ENCODE results near the gene GJB3.

GJB3 gene

DNA sequence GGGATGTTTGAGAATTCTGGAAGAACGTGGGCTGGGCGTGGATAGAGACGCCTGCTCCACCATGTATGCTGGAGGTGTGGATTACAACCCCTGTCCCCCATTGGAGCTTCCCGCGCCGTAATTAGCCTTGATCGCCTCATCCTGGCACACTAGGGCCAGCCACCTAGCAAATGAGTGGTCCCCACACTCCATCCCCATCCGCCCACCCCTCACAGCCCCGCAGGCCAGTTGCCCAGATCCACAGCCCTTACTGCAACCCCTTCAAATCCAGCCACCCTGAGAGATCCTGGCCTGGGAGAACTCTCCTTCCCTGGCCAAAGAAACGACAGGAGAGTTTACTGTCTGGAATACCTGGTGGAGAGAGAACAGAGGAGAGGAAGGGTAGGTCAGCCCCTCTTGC is 11.4 kb downstream of the GJB3 start:
- TF ChIP-seq, protein P1, sequence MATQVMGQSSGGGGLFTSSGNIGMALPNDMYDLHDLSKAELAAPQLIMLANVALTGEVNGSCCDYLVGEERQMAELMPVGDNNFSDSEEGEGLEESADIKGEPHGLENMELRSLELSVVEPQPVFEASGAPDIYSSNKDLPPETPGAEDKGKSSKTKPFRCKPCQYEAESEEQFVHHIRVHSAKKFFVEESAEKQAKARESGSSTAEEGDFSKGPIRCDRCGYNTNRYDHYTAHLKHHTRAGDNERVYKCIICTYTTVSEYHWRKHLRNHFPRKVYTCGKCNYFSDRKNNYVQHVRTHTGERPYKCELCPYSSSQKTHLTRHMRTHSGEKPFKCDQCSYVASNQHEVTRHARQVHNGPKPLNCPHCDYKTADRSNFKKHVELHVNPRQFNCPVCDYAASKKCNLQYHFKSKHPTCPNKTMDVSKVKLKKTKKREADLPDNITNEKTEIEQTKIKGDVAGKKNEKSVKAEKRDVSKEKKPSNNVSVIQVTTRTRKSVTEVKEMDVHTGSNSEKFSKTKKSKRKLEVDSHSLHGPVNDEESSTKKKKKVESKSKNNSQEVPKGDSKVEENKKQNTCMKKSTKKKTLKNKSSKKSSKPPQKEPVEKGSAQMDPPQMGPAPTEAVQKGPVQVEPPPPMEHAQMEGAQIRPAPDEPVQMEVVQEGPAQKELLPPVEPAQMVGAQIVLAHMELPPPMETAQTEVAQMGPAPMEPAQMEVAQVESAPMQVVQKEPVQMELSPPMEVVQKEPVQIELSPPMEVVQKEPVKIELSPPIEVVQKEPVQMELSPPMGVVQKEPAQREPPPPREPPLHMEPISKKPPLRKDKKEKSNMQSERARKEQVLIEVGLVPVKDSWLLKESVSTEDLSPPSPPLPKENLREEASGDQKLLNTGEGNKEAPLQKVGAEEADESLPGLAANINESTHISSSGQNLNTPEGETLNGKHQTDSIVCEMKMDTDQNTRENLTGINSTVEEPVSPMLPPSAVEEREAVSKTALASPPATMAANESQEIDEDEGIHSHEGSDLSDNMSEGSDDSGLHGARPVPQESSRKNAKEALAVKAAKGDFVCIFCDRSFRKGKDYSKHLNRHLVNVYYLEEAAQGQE (IDR thresholded peaks at IDR 0.05; ENCODE audit: insufficient replicate concordance, low read depth): no peak
- TF ChIP-seq SPI1 (IDR thresholded peaks at IDR 0.05; ENCODE audit: borderline replicate concordance, low read depth) (no peak), GABPA (IDR thresholded peaks at IDR 0.05; ENCODE audit: low read depth) (no peak), POLR2AphosphoS5 (IDR thresholded peaks at IDR 0.05; ENCODE audit: low read depth) (no peak)
- TF ChIP-seq, protein P2, sequence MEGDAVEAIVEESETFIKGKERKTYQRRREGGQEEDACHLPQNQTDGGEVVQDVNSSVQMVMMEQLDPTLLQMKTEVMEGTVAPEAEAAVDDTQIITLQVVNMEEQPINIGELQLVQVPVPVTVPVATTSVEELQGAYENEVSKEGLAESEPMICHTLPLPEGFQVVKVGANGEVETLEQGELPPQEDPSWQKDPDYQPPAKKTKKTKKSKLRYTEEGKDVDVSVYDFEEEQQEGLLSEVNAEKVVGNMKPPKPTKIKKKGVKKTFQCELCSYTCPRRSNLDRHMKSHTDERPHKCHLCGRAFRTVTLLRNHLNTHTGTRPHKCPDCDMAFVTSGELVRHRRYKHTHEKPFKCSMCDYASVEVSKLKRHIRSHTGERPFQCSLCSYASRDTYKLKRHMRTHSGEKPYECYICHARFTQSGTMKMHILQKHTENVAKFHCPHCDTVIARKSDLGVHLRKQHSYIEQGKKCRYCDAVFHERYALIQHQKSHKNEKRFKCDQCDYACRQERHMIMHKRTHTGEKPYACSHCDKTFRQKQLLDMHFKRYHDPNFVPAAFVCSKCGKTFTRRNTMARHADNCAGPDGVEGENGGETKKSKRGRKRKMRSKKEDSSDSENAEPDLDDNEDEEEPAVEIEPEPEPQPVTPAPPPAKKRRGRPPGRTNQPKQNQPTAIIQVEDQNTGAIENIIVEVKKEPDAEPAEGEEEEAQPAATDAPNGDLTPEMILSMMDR (IDR thresholded peaks at IDR 0.05; ENCODE audit: insufficient read depth, low read length): no peak
- DNase-seq (ENCODE audit: low read depth in 1 of 2, low spot score in 1 of 2): no peak
- Histone ChIP-seq H3K4me3 (replicated peaks; ENCODE audit: insufficient read depth, low read length) (no peak overlapping the region), H3K27ac (replicated peaks) (no peak overlapping the region), H3K27me3 (ENCODE audit: insufficient read depth, poor library complexity, severe bottlenecking) (peaks cover 15% of the 10 kb centered on the region)

DNA sequence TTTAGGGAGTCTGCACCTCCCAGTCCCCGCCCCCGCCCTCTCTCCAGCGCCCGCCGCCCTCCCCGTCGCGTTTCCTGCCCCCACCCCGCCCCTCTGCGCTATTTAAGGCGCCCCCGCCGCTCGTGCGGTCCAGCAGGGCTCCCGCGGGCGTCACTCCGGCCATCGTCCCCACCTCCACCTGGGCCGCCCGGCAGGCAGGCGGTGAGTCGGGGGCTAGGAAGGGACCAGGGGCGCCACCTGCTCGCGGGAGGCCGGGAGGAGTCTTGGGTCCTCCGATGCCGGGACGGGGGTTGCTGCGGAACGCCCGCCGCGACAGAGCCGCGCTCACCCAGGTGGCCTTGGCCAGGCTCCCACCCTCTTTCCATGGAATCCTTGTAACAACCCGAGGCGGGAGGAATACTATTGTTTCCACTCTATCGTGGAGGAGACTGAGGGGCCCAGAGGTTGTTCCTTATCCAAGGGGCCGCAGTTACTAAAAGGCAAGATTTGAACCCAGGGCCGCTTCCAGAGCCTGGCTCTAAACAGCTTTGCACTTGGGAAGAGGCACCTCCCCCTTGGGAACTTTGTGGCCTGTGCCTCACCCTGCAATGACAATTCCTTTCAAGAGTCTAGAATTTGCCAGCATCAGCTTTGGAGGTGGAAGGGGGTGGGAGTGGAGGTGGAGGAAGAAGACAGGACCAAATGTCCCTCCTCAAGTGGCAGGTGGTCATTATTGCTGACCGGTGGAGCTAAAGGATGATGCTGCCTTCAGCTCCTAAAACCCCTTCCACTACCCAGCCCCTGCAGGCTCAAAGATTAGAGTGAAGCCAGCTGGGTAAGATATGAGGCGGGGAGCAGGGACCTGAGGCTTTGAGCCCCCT is 12.1 kb downstream of the GJB3 start, which contains the start of gene GJA4:
Gene GJA4, plus strand, starts transcription at position 132 of the 860 bp plus-strand sequence. CDS start 1,215 bp downstream, outside the sequence.
- Histone ChIP-seq H3K27ac (replicated peaks) (no peak within 1 kb of the TSS), H3K27me3 (ENCODE audit: insufficient read depth, poor library complexity, severe bottlenecking) (peaks cover 15% of the 10 kb centered on the region), H3K4me3 (replicated peaks; ENCODE audit: insufficient read depth, low read length) (no peak within 1 kb of the TSS)
- TF ChIP-seq, protein P1 (IDR thresholded peaks at IDR 0.05; ENCODE audit: insufficient replicate concordance, low read depth): no peak
- TF ChIP-seq, protein P2 (IDR thresholded peaks at IDR 0.05; ENCODE audit: insufficient read depth, low read length): no peak
- TF ChIP-seq POLR2AphosphoS5 (IDR thresholded peaks at IDR 0.05; ENCODE audit: low read depth): no peak
- no peak for TF ChIP-seq GABPA (IDR thresholded peaks at IDR 0.05; ENCODE audit: low read depth)
- DNase-seq (ENCODE audit: low read depth in 1 of 2, low spot score in 1 of 2): no peak

DNA sequence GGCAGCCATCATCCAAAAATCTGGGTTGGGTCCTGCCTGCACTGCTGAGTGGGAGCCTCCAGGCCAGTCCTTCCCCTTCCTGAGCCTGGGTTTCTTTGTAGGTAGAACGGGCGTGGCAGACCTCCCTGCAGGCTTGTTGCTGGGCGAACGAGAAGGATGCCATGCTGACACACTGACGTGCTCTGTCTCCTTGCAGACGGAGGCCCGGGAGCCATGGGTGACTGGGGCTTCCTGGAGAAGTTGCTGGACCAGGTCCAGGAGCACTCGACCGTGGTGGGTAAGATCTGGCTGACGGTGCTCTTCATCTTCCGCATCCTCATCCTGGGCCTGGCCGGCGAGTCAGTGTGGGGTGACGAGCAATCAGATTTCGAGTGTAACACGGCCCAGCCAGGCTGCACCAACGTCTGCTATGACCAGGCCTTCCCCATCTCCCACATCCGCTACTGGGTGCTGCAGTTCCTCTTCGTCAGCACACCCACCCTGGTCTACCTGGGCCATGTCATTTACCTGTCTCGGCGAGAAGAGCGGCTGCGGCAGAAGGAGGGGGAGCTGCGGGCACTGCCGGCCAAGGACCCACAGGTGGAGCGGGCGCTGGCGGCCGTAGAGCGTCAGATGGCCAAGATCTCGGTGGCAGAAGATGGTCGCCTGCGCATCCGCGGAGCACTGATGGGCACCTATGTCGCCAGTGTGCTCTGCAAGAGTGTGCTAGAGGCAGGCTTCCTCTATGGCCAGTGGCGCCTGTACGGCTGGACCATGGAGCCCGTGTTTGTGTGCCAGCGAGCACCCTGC is 13.2 kb downstream of the GJB3 start:
- TF ChIP-seq POLR2AphosphoS5 (IDR thresholded peaks at IDR 0.05; ENCODE audit: low read depth): no peak
- no peak for TF ChIP-seq GABPA (IDR thresholded peaks at IDR 0.05; ENCODE audit: low read depth)
- TF ChIP-seq SPI1 (IDR thresholded peaks at IDR 0.05; ENCODE audit: borderline replicate concordance, low read depth): no peak
- TF ChIP-seq, protein P2 (IDR thresholded peaks at IDR 0.05; ENCODE audit: insufficient read depth, low read length): no peak
- TF ChIP-seq, protein P1 (IDR thresholded peaks at IDR 0.05; ENCODE audit: insufficient replicate concordance, low read depth): no peak
- Histone ChIP-seq H3K4me3 (replicated peaks; ENCODE audit: insufficient read depth, low read length) (no peak overlapping the region), H3K27me3 (ENCODE audit: insufficient read depth, poor library complexity, severe bottlenecking) (peaks cover 15% of the 10 kb centered on the region), H3K27ac (replicated peaks) (no peak overlapping the region)
- DNase-seq (ENCODE audit: low read depth in 1 of 2, low spot score in 1 of 2): no peak

Data from HL-60 (cell line).